Calu3 (cell line): ENCODE results near the gene RARG. TPM values are rescaled to one million over a fixed set of nuclear protein-coding genes. Genes with fewer than 3 reads are reported as not detected.

Experiments used
- Bru-seq: library from RNA; stranded (reverse); fragments of 400-500 nt; gene quantifications from one replicate; lab custom pipeline; 2021; lab: Mats Ljungman, UMichigan
- BruChase-seq, 2 experiments: library from RNA; stranded (reverse); fragments of 400-500 nt; gene quantifications; one replicate each; lab custom pipeline; 2021; lab: Mats Ljungman, UMichigan
- BruUV-seq: library from RNA; stranded (reverse); fragments of 400-500 nt; replicated peaks from 2 replicates; lab custom pipeline; 2021; lab: Mats Ljungman, UMichigan
- CTCF ChIA-PET: fragments of 300-600 bp; sonication (Branson Sonifier 250); formaldehyde crosslinking; loops from one replicate; lab custom pipeline; 2022; ENCODE audit warnings: antibody characterized with exemption; lab: Charles Lee
- DNase-seq: peaks from one replicate; pipeline ENCODE4 v3.0.0; 2022
- H3K27ac Mint-ChIP-seq: one replicate; pipeline ENCODE4 v1.8.0; 2022; ENCODE audit warnings: mixed read lengths; ENCODE audit not compliant: unreplicated experiment
- H3K27me3 Mint-ChIP-seq: one replicate; pipeline ENCODE4 v1.8.0; 2022; ENCODE audit warnings: mixed read lengths; ENCODE audit not compliant: unreplicated experiment
- H3K36me3 Mint-ChIP-seq: one replicate; pipeline ENCODE4 v1.8.0; 2022; ENCODE audit warnings: mild to moderate bottlenecking, moderate library complexity, mixed read lengths; ENCODE audit not compliant: insufficient read depth, unreplicated experiment
- H3K4me1 Mint-ChIP-seq: one replicate; pipeline ENCODE4 v1.8.0; 2022; ENCODE audit warnings: mild to moderate bottlenecking, low read depth, mixed read lengths; ENCODE audit not compliant: unreplicated experiment
- H3K4me3 Mint-ChIP-seq: one replicate; pipeline ENCODE4 v1.8.0; 2022; ENCODE audit warnings: mild to moderate bottlenecking, low read depth, moderate library complexity, mixed read lengths; ENCODE audit not compliant: unreplicated experiment
- H3K9me3 Mint-ChIP-seq: one replicate; pipeline ENCODE4 v1.8.0; 2022; ENCODE audit warnings: low read depth, mixed read lengths; ENCODE audit not compliant: unreplicated experiment
- intact Hi-C: fragments of 100-400 bp; cut with micrococcal nuclease; formaldehyde crosslinking; loops from one replicate; pipeline ENCODE4 v1.10.0; 2022; ENCODE audit not compliant: unreplicated experiment
- long read RNA-seq: library from polyadenylated mRNA; stranded (forward); transcript quantifications from one replicate; pipeline ENCODE4 v2.0.0, GENCODE V29; 2022
- total RNA-seq: library from RNA; stranded (reverse); gene quantifications from 2 replicates; pipeline ENCODE4 v1.2.3, GENCODE V29; 2022
- TF ChIP-seq, protein P1 (sequence below): fragments of 200-600 bp; IDR thresholded peaks from one replicate; pipeline ENCODE4 v1.8.0; 2022; ENCODE audit warnings: antibody characterized with exemption; ENCODE audit not compliant: unreplicated experiment

The RARG gene
- total RNA-seq (36.7 and 43.0 TPM in 2 replicates), Bru-seq, nascent RNA (percentile 67 among the genes with signal in this experiment), BruChase-seq, experiment 1, labeled RNA remaining after a 6-hour chase (percentile 77 among the genes with signal in this experiment), BruChase-seq, experiment 2, labeled RNA remaining after a 2-hour chase (percentile 78 among the genes with signal in this experiment)
- long read RNA-seq, transcript RARG-203 (10 exons, 2,959 nt) = major isoform, 16 of 32 reads
- long read RNA-seq, partial matches to known transcripts = 1 of 32 reads
- long read RNA-seq, other reads (novel, unspliced or antisense) = 14 of 32 reads

DNA sequence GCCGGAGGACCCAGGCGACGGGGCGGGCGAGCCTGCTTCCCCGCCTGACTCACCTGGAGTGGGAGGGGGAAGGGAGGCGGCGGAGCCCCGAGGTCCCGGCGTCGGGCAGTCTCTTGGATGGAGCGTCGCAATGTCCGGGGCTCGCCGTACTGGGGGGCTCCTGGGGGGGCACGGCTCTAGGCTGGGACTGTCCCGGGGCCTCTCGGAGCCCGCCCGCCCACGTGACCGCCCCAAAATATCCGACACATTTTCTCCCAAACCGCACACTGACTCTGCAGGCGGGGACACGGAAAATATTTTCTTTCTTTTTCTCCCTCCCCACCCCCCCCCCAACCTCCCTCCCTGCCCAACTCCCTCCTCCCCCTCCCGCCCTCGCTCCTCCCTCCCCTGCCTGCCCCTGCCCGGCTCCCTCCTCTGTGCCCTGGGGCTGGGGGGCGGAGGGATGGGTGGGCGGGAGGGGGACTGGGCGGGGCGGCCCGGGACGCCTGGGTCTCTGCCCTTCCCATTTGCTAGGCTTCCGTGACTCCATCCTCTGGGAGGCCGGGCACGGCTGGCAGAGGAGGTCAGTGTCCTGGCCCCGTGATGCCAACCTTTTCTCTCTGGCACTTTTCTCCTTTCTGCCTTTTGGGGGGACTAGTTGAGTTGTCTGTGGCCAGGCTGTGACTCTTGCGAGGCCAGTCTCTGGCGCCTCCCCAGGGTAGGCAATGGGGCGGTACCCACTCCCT, at the start of gene RARG:
Gene RARG (minus strand): TSS at position 289 of the 725 bp plus-strand sequence. CDS start 4,664 bp downstream, outside the sequence.
- H3K27me3 Mint-ChIP-seq = no peaks in the 10 kb centered on the region
- peaks cover 46% of the 10 kb centered on the region for H3K36me3 Mint-ChIP-seq
- no TSS peak for BruUV-seq
- DNase-seq = peak; percentile 78
- TF ChIP-seq, protein P1, sequence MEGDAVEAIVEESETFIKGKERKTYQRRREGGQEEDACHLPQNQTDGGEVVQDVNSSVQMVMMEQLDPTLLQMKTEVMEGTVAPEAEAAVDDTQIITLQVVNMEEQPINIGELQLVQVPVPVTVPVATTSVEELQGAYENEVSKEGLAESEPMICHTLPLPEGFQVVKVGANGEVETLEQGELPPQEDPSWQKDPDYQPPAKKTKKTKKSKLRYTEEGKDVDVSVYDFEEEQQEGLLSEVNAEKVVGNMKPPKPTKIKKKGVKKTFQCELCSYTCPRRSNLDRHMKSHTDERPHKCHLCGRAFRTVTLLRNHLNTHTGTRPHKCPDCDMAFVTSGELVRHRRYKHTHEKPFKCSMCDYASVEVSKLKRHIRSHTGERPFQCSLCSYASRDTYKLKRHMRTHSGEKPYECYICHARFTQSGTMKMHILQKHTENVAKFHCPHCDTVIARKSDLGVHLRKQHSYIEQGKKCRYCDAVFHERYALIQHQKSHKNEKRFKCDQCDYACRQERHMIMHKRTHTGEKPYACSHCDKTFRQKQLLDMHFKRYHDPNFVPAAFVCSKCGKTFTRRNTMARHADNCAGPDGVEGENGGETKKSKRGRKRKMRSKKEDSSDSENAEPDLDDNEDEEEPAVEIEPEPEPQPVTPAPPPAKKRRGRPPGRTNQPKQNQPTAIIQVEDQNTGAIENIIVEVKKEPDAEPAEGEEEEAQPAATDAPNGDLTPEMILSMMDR = no peak
- no peak within 1 kb of the TSS for H3K27ac Mint-ChIP-seq
- intact Hi-C loops = no loop called here
- H3K4me1 Mint-ChIP-seq = peaks cover 42% of the 10 kb centered on the region
- peak within 1 kb of the TSS; percentile 74 for H3K4me3 Mint-ChIP-seq
- no peaks in the 10 kb centered on the region for H3K9me3 Mint-ChIP-seq
- CTCF ChIA-PET = interaction anchor here (1.0 kb wide), 1 partner anchor 19 kb away, joined by 3 read pairs; a partner anchor contains a TSS

DNA sequence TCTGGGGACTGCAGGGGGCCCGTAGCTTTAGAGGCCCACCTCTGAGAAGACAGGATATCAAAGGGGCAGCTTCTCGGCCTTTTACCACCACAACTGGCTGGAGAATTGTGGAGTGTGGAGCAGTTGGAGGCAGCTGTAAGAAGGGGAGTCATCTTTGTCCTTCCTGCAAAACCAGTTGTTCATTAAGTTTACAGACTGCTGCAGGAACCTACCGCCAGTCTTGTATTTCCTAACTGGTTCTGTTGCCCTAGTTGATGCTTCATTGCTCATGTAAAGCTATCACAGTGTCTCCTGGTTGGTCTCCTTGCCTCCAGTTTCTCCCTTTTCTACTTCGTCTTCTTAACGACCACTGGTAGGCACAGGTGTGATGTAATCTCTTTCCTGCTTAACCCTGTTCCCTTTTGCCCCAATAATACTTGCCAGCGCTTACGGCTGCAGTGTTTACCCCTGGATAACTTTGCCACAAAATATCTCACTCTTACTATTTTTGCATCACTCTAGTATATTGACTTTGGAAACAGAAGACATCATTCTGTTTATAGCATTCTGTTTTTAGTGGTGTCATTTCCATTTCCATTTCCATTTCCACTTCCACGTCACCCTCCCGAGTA, 48.0 kb upstream of the RARG start:
- Mint-ChIP-seq H3K36me3 (peaks cover 17% of the 10 kb centered on the region), H3K9me3 (no peaks in the 10 kb centered on the region), H3K27ac (no peak overlapping the region), H3K4me3 (no peak overlapping the region), H3K27me3 (no peaks in the 10 kb centered on the region), H3K4me1 (no peaks in the 10 kb centered on the region)
- no TSS peak for BruUV-seq
- CTCF ChIA-PET = interaction anchor here (0.6 kb wide), 2 partner anchors 22 to 125 kb away, joined by 3 read pairs; no protein-coding TSS in a partner anchor
- intact Hi-C loops = no loop called here
- TF ChIP-seq, protein P1 = no peak
- DNase-seq = no peak

DNA sequence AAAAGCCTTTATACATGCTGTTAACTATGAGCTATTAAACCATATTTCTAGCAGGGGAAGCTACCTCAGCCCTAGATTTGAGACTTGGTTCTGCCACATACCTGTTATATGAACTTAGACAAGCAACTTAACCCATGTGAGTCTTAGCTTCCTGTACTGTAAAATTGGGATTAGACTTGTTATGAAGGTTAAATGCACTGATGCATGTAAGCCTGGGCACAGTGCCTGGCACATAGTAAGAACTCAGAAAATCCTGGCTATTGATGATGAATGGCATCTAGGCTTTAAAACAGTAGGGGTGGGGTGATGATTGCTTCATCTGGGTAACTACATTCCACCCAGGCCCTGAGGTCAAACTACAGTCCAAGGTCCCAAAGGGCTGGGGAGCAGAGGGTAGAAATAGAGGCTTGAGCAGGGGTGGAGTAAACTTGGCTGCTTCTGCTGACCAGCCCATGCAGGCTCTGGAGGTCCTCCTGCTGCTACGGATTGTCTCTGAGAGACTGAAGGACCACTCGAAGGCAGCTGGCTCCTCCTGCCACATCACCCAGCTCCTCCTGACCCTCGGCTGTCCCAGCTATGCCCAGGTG, 47.4 kb upstream of the RARG start:
- intact Hi-C loops = no loop called here
- Mint-ChIP-seq H3K4me1 (no peaks in the 10 kb centered on the region), H3K9me3 (no peaks in the 10 kb centered on the region), H3K4me3 (no peak overlapping the region), H3K27me3 (no peaks in the 10 kb centered on the region), H3K36me3 (peaks cover 22% of the 10 kb centered on the region), H3K27ac (no peak overlapping the region)
- no peak for DNase-seq
- TF ChIP-seq, protein P1 = no peak
- CTCF ChIA-PET = no interaction called here
- BruUV-seq = no TSS peak

DNA sequence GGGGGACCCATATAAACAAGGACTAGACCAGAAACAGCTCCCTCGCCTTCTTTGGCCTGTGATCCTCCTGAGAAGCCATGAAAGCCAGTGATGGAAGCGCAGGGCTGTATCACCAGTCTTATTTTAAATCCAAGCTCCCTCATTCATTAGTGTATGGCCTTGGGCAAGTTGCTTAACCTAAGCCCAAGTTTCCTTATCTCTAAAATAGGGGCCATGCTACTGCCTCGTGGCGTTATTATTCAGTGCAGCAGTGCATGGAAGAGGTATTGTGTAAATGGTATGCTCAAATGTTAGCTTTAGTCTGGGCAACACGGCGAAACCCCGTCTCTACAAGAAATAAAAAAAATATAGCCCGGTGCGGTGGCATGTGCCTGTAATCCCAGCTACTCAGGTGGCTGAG, 46.0 kb upstream of the RARG start:
- TF ChIP-seq, protein P1 = no peak
- Mint-ChIP-seq H3K4me3 (no peak overlapping the region), H3K36me3 (peaks cover 11% of the 10 kb centered on the region), H3K27ac (no peak overlapping the region), H3K4me1 (no peaks in the 10 kb centered on the region), H3K9me3 (no peaks in the 10 kb centered on the region), H3K27me3 (no peaks in the 10 kb centered on the region)
- no peak for DNase-seq
- no TSS peak for BruUV-seq
- CTCF ChIA-PET = interaction anchor here (0.6 to 1.3 kb wide), 2 partner anchors 9 to 83 kb away, joined by 3 to 6 read pairs; no protein-coding TSS in a partner anchor
- intact Hi-C loops = no loop called here
